HG02970 (cell line): ENCODE data around the gene MSANTD2.
A peak's percentile ranks its signal among the peaks of the same experiment; 100 is the strongest.

Experiments used
- ATAC-seq: cut with Tn5 transposase; IDR thresholded peaks from one replicate; pipeline ENCODE4 v1.9.1; 2021; ENCODE audit warnings: mild to moderate bottlenecking, moderate library complexity, moderate number of reproducible peaks; ENCODE audit not compliant: unreplicated experiment, low FRiP score

MSANTD2 gene

DNA sequence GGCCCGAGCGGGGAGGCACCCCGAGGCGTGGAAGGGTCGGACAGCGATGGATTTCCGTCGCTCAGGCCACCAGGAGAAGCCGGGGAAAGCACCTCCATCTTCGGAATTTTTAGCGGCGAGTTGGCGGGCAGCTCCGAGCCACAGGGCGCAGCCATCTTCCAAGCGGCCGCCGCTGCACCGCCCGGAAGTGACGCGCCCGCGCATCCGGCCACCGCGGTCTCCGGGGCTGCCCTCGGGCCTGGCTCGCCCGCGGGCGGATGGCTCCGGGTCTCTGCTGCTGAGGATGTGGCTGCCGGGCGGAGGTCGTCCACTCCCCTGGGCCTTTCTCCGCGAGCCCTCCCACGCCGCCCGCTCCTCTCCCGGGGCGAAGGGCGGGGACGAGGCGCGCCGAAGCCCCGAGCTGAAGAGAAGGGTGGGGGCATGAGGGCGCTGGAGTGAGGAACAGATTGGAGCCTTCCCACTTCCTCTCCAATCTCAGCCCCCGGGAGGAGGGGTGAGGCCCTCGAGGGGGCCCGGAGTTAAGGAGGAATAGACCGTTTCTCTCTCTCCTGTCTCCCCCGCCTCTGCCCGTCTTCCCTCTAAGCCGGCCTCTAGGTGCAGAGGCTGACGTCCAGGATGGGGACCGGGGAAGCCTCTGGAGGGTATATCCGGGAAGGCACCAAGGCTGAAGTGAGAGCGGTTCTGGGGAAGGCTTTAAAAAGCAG, at the start of gene MSANTD2:
Gene MSANTD2 (minus strand): TSS at position 181 of the 704 bp plus-strand sequence. CDS start 26 bp downstream, at position 155.
- ATAC-seq: peak; percentile 91

DNA sequence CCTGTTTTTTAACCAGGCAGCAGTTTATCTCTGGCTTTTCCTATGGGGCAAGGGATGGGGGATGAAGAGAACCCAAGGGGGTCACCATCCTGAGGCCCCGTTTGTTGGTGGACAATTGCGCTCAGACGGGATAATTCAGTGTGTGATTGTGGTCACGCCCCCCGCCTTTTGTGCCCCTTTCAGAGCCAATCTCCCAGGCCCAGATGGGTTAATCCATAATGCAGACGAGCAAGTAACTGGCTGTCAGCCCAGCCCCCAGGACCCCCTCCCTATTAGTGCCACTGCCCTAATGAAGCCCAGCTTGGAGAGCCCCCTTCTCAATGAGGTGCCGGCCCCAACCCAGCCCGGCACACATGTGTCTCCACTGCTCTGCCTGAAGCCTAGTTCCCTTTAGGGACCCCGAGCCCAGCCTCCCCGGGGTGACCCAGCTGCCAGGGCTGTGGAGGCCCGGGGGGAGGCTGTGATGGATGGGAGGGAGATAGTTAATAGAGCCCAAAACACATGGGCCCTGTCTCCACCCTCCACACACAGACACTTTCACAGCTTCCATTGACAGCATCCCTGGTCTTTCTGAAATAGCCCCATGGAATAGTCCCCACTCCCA, 46.0 kb upstream of the MSANTD2 start:
- ATAC-seq: no peak

GRCh38 chr11:124844664-124845079, 44.5 kb upstream of the MSANTD2 start:
- no peak for ATAC-seq

GRCh38 chr11:124843616-124843910, 43.4 kb upstream of the MSANTD2 start:
- no peak for ATAC-seq

GRCh38 chr11:124842305-124842704, 42.1 kb upstream of the MSANTD2 start:
- no peak for ATAC-seq

DNA sequence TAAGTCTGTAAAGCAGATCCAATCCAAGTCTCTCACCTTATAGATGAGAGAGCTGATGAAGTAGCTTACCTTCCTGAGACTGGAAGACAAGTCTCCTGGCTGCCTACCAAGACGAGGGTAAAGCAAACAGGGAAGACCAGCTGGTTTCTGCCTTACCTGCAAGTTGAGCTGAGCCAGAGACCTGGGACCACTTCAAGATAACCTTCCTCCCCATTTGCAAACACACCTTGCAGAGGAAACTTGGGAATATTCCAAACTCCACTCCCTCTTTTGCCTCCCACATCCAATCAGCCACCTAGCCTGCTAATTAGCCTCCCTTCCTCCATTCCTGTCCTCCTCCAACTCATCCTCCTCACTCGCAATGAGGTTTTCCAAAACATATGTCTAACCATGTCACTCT, 41.6 kb upstream of the MSANTD2 start:
- ATAC-seq: no peak

DNA sequence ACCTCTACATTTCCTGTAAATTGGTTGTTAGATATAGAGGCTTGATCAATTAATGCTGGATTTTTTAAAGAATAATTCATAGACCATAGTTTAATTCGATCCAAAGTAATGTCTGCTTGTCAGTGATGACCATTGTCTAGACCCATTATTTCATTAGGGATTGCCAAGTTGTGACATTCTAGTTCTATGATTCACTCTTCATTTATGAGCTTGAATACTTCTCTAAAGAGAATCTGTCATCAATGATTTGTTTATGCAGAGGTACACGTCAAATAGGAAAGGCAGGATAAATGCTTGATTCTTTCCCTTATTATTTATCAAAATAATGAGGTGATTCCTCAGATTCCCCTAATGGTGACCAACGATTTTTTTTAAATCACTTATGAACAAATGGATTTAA, 41.0 kb upstream of the MSANTD2 start:
- ATAC-seq: no peak

DNA sequence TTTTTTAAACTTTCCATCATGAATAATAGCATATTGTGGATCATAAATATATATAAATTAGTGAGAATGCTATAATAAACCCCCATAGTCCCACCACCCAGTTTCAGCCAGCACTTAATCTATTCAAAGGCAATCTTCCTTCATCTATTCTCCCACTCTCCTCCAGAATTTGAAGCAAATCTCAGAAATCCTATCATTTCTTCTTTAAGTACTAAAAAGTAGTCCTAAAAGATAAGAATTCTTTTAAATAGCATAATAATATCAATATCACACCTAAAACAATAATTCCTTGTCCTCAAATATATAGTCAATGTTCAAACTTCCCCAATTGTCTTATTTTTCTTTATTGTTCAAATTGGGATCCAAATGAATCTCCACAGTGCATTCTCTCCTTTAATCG, 40.5 kb upstream of the MSANTD2 start:
- no peak for ATAC-seq

- ATAC-seq: no peak
Measured at GRCh38 chr11:124839972-124840621, 39.9 kb upstream of the MSANTD2 start.

DNA sequence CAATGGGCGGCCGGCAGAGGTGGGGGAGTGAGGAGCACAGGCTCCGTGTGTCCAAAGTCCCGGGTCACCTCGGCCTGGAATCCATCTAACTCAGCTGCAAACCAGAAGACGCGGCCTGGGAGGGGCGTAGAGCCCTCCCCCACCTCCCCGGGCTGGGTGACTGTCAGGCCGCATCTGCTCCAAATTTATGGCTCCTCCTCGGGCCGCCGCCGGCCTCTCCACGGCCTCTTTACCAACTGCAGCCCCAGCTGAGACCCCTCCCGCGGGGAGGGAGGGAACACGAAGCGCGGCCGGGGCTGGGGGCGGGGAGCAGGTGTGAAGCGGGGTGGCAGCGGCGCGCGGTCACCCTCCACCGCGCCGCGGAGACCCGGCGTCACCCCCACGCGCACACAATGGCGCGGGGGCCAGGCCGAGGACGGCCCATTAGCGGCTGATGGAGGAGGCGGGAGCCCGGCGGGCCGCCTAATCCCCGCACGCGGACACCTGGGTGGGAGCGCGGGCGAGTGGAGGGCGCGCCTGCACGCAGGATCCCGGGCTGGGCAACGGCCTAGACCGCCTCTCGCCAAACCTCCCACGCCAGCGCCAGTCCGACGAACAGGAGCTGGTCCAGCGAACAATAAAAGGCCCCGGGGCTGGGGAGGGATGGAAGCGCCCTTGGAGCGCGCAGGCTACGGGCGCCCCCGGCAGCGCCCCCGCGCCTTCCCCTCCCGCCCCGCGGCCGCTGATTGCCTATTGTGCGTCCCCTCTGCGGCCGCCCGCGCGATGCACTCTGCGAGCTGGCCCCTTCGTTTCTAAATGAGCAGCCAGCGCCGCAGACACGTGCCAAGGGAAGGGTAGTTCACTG, 39.1 kb upstream of the MSANTD2 start:
- ATAC-seq: no peak

DNA sequence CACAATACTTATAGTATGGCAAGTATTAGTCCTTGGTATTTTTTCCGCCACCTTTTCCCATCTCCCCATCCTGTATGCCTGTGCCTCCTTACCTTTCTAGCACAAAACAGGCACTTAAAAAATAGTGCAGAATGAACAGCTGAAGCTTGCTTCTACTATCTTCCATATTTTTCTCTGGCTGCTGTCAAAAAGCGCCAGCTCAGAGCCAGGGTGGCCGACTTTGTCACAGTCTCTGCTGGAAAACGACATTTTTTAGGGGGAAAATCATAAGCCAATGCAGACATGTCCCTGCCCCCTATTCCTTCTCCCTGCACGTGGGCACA, 38.6 kb upstream of the MSANTD2 start:
- no peak for ATAC-seq

GRCh38 chr11:124837491-124837856, 37.3 kb upstream of the MSANTD2 start:
- ATAC-seq: no peak

- no peak for ATAC-seq
Measured at GRCh38 chr11:124835918-124836317, 35.7 kb upstream of the MSANTD2 start.

DNA sequence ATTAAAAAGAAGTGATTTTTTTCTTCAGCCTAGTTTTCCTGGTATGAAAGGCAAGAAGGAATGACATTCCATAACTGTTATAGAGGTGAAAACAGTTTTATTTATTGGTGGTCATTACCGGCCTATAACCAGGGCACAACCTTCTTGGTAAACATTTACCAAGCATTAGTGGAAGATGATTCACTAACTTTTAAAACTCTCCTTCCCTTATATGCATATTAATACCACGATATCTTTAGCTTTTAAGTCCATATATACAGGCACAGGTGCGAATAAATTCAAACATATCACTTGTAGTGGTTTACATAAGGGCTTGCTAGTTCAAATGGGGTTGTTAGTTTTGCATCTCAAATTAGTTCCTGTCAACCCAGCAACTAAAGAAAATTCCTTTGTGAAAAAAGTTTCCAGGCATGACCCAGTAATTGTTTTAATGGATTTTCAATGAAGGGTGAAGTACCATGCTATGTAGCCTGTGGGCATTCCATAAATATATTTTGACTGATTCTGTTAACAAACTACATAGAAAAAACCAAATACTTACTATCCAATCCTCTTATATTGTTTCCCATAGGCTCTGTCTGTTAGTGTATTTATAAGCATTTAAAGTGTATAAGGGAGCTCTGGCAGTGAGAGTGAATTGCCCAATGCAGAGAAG, 34.4 kb upstream of the MSANTD2 start:
- no peak for ATAC-seq

GRCh38 chr11:124832571-124832970, 32.4 kb upstream of the MSANTD2 start:
- ATAC-seq: no peak

DNA sequence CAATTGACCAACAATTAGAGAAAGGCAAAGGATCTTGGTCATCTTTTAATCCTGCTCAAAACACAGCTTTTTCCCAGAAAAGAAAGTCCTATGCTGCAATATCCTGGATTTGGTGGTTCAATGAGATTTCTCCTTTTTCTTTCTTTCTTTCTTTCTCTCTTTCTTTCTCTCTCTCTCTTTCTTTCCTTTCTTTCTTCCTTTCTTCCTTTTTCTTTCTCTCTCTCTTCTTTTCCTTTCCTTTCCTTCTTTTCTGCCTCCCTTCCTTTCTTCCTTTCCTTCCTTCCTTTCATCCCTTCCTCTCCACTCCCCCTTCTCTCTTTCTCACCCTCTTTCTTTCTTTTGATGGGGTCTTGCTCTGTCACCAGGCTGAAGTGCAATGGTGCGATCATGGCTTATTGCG, 31.7 kb upstream of the MSANTD2 start:
- ATAC-seq: no peak

- no peak for ATAC-seq
Measured at GRCh38 chr11:124830749-124831148, 30.5 kb upstream of the MSANTD2 start.

DNA sequence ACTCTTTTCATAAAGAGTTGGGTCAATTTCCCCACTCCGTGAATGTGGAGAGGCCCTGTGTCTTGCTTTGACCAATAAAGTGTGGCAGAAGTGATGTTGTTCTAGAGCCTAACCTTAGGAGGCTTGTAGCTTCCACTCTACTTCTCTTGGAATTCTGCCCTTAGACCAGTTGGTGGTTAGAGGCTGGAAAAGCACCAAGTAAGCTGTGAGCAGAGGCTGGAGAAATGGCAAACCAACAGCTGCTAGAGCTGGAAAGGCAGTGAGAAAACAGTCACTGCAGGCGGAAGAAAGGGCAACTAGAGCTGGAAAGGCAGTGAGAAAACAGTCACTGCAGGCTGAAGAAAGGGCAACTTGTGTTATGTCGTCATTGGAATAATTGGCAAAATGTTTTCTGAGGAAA, 29.8 kb upstream of the MSANTD2 start:
- ATAC-seq: no peak

DNA sequence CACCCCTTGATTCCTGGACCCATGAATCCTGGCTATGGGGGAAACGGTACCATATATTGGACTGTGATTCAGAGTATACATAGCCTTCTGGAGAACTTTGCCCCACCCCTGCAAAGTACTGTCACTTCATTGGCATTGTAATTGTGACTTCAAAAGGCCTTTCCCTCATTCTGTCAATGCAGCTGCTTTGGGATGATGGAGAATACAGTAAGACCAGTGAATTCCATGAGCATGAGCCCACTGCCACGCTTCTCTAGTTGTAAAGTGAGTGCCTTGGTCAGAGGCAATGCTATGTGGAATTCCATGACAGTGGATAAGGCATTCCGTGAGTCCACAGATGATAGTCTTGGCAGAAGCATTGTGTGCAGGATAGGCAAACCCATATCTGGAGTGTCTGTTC, 25.7 kb upstream of the MSANTD2 start:
- no peak for ATAC-seq

GRCh38 chr11:124823512-124824376, 23.5 kb upstream of the MSANTD2 start:
- ATAC-seq: no peak
